ENCODE measurements around the gene IFITM10.
A peak's percentile ranks its signal among the peaks of the same experiment; 100 is the strongest.
"Not testable (repeated sequence)": the region's sequence is repeated elsewhere in the genome, so short reads cannot be mapped to it uniquely, and the experiment has no call there.

The IFITM10 gene

DNA sequence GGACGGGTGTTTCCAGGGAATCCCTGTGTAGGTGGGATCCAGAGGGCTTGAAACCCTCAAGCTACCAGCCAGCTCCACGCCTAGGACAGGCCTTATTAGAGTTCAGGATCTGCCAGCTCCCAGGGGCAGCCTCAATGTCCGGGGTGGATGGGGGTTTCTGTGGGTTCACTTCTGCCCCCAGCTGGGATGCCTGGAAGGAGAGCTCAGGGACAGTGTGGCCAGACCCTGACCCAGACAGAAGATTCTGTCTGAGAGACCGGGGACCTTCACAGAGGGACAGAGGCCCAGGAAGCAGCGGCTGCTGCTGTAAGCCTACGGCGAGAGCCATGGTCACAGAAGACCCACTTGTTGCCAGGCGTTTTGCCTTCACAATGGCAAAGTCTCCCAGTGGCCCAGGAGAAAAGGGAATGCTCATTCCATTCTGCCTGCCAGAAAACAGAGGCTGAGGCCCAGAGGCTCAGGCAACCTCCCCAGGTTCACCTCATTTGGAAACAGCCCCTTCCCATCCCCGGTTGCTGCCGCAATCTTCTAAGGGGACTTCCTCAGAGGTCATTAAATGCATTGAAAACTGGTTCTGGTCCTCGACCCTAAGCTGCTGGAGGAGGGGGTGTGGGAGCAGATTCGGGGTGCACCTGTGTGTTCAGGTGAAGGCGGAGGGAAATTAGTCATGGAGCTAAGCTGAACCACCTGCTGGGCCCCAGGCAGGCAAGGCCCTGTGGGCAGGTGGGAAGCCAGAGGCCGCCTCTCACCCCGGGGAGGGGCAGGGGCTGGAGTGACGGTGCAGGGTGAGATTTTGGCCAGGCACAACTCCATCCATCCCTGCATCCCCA lies 58.3 kb downstream of the IFITM10 start:
- no peak for DNase-seq (ENCODE audit: low read depth, low spot score)

DNA sequence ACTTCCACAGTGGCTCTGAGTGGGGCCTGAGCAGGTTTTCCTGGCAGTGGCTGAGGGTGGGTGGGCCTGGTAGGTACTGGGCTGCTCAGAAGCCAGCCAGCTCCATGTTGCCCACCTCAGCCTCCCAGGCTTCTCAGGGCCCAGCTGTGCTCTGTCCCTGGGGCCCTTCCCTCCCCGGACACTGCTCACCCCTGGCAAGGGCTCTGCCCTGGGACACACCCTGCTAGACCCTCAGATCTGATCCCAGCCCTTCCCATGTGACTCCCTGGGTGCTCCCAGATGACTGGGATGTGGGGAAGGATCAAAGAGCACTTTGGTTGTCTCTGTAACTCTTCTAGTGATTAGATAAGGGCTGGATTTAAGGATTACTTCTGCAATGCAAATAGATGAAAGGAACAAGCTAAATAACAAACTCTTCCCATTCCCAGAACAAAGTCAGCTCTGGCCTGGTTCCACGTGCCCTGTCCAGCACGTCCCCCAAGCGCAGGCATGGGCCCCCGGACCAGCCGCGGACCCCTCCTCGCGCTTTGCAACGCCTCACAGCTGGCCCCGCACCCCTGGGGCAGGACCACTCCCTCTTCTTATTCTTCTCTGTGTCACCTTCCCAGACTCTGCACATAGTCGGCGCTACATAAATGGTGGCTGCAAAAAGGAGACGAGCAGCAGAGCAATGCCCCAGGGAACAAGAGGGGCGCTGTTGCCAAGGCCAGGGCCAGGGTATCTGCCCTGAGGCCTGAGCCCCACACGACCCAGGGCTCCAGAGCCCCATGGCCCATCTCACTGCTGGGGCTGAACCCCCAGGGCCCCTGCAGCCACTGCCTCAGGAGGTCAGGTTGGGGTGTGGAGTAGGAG lies 59.1 kb downstream of the IFITM10 start:
- DNase-seq (ENCODE audit: low read depth, low spot score): peak; percentile 77

DNA sequence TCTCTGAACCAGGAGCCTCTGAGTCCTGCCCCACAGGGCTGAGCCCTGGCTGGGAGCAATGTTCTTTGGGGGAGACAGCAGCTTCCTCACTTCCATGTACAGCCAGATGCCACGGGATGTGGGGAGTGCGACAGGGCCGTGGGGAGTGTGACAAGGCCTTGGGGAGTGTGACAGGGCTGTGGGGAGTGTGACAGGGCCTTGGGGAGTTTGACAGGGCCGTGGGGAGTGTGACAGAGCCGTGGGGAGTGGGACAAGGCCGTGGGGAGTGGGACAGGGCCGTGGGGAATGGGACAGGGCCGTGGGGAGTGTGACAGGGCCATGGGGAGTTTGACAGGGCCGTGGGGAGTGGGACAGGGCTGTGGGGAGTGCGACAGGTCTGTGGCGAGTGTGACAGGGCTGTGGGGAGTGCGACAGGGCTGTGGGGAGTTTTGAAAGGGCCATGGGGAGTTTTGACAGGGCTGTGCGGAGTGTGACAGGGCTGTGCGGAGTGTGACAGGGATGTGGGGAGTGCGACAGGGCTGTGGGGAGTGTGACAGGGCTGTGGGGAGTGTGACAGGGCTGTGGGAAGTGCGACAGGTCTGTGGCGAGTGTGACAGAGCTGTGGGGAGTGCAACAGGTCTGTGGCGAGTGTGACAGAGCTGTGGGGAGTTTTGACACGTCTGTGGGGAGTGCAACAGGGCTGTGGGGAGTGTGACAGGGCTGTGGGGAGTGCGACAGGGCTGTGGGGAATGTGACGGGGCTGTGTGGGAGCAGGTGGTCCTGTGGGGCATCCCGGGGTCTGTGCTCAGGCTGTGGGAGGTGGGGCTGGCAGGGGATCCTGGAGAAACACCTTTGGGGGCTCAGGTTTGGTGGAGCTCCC lies 60.0 kb downstream of the IFITM10 start:
- no peak for DNase-seq (ENCODE audit: low read depth, low spot score)

DNA sequence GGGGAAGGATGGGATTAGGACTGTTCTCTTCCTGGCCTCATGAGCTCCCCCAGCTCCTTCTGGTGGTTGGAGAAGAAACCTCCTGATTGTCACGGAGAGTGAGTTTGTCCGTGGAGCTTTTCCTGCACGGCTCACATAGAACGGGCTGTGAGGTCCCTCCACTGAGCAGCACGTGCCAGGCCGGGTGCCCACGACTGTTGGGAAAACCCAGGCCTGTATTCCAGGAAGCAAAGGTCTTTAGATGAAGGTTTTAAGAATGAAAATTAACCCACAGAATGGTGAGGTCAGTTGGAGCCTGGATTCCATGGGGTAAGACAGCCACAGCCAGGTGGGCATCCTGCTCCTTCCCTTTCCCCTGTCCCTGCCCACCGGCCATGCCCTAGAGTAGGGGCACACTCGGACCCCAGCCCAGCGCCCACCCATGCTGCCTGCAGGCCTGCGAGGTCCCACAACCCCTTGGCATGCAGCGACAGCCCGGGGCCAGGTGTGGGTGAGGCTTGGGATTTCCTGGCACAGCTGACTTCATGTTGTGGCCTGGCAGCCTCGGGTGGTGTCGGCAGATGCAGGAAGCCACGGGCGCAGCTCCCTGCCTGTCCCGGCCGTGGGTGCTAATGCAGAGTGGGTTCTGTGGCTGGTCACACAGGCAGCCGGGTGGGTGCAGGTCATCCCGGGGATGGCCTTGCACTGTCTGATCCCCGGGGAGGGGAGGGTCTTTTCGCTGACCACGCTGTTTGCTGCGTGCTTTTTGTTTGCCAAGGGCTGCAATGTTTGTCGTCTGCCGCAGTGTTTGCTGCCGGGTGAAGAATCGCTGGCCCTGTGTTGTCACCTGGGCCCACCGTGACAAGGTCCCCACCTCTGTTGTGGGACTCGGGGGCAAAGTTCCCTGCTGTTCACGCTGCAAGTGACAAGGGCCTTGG lies 60.9 kb downstream of the IFITM10 start:
- not testable (repeated sequence) for DNase-seq (ENCODE audit: low read depth, low spot score)

DNA sequence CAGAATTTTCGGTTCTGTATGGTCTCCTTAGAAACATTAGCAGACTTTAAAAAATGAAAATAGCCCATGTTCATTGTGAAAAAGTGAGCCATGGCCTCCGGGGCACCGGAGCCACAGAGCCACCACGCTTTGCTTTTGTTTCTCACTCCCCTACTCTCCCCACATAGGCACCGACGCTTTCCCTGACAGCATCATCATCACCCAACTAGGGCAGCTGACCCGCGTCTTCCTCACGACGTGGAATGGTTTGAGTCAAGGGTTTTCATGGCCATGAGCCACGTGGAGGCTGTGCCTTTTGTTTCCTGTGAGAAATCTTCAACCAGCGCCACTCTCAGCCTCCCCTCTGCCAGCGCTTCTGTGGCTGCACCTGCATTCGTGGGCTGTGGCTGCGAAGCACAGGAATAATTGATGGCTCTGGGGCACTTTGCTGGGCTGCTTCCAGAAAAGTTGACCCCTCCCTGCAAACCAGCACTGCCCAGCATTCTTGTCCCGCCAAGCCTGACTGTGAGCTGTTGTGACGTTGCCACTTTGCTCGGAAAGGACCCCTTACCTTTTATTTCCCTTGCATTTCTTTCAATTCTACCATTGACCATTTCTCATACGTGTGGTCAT lies 62.0 kb downstream of the IFITM10 start:
- DNase-seq (ENCODE audit: low read depth, low spot score): not testable (repeated sequence)

DNA sequence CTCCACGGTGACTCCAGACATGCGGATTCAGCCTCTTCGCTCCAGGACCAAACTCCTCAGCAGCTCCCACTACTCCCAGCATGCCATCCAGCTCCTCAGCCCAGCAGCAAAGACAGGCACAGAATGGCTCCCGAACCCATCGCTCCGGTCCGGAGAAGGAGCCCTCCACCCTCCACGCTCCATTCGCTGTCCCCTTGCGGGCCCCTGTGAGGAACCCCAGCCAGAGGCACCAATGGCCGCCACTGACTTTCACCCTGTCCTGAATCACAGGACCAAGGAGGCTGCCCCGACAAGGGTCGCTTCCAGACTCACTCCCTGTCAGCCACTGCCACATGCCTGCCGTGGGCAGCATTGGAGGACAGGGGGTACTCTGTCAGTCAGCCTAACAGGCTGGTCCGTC lies 64.2 kb downstream of the IFITM10 start:
- DNase-seq (ENCODE audit: low read depth, low spot score): not testable (repeated sequence)

DNA sequence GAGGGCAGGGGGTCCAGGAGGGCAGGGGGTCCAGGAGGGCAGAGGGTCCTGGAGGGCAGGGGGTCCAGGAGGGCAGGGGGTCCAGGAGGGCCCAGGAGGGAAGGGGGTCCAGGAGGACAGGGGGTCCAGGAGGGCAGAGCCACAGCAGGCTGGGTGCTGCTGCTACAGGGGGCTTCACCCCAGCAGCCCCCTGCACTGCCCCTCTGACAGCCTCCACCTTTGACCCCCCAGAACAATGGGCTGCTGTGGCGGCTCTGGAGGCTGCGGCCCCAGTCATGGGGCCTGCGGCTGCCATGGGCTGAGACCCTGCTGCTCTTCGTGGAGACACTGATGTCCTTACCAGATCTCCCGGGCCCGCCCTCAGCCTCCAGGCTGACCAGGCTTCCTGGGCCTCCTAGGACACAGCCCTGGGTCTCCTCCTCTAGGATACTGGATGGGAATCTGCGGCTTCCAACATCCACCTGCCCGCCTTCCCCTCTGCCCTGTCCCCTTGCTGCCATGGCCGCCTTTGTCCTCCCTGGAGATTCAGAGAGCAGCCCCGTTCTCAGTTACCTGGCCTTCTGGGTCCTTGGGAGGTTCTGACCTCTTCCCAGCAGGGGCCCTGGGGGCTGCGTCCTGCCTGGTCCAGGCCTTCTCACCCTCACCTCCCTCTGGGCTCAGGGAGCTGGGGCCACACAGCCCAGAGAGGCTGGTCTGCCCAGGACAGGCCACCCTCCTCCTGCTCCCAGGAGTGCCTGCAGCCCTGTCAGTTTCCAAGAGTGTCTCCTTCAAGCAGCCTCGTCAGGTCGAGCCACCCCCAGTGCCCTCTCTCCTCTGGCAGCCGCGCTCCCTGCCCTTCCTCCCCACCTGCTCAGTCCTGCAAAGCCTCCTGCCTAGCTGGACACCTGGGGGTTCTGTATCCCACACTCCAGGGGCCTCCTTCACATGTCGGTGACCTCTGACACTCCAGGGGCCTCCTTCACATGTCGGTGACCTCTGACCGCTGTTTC lies 65.2 kb downstream of the IFITM10 start:
- not testable (repeated sequence) for DNase-seq (ENCODE audit: low read depth, low spot score)

DNA sequence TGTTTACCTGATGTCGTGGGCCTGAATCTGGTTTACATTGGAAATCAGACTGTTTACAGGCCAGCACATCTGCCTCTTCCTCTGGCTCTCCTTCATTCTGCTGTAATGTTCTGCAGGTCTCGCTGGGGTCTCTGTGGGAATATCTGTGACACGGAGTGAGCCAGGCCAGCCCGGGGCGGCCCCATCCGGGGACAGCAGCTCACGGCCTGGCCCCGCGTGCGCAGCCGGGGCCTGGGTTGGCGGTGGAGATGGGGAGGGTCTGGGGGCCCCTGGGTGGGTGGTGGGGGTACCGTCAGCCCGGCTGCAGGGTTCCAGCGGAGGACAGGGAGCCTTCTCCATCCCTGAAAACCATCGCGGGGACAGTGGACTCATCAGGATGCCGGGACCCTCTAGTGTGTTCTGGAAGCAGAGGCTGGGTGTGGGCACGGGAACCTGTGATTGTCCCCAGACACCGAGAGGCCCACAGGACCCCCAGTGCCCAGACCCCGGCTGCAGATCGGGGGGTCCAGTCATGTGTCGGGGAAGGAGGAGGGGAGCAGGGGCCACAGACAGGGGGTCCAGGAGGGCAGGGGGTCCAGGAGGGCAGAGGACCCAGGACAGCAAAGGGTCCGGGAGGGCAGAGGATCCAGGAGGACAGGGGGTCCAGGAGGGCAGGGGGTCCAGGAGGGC lies 66.4 kb downstream of the IFITM10 start:
- not testable (repeated sequence) for DNase-seq (ENCODE audit: low read depth, low spot score)

DNA sequence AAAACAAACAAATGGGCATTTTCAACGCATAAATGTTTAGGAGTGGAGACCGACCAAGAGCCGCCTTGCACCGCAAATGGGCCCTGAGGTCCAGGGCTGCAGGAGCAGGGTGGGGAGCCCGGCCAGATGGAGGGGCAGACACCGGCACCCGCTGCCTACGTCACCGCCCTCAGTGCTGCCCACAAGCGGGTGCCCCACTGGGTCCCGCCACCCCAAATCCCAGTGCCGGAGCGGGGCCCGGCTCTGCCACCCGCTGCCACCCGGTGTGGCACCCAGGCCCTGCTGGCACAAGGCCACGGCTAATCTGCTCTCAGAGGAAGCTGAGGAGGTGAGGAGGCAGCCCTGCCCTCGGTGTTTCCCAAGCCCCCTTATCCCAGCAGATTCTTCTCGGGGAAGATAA lies 67.2 kb downstream of the IFITM10 start:
- not testable (repeated sequence) for DNase-seq (ENCODE audit: low read depth, low spot score)
